Thoracic aorta (tissue), 2 donors: Measurements from ENCODE around the gene DLX2. TPM values are rescaled to one million over a fixed set of nuclear protein-coding genes. Genes with fewer than 3 reads are reported as not detected.

Source experiments
- ATAC-seq: fragments of 150-250 bp; one replicate; pipeline ENCODE4 v1.8.0; 2017; ENCODE audit warnings: low read depth; ENCODE audit not compliant: insufficient number of reproducible peaks, low FRiP score
- DNase-seq: peaks from one replicate; pipeline ENCODE4 v3.0.0-alpha.2; 2020; ENCODE audit warnings: low spot score
- H3K27ac ChIP-seq, 2 donors: fragments of 200-600 bp; sonication (generic); 1 replicate in 1 of 2; 2 replicates in 1 of 2; pipeline ENCODE4 v1.5.1; 2016; ENCODE audit warnings: mild to moderate bottlenecking in 2 of 2, moderate library complexity in 2 of 2
- H3K27me3 ChIP-seq: fragments of 200-600 bp; sonication (generic); replicated peaks from 2 replicates; pipeline ENCODE4 v1.6.0; 2016; ENCODE audit warnings: mild to moderate bottlenecking; ENCODE audit not compliant: insufficient read depth
- H3K36me3 ChIP-seq: fragments of 200-600 bp; sonication (generic); one replicate; pipeline ENCODE4 v1.5.1; 2016
- H3K4me1 ChIP-seq, 2 donors: fragments of 200-600 bp; sonication (generic); 1 replicate in 1 of 2; 2 replicates in 1 of 2; pipeline versions ENCODE4 v1.5.1 to v1.6.0; 2016; ENCODE audit warnings: low read depth in 2 of 2, mild to moderate bottlenecking in 1 of 2; ENCODE audit not compliant: control insufficient read depth in 1 of 2
- H3K4me3 ChIP-seq: fragments of 200-600 bp; sonication (generic); 2 replicates; pipeline ENCODE4 v1.5.1; 2016; ENCODE audit warnings: mild to moderate bottlenecking
- H3K9me3 ChIP-seq: fragments of 200-600 bp; sonication (generic); 2 replicates; pipeline ENCODE4 v1.5.1; 2016
- total RNA-seq, 2 donors: library from RNA; depleted of rRNA; stranded (reverse); fragments of >200 nt; gene quantifications; one replicate each; pipeline versions ENCODE4 v1.1.0 to v1.2.3, GENCODE V29; 2016
- TF ChIP-seq, protein P1 (sequence below): fragments of 200-600 bp; sonication (generic); IDR thresholded peaks from one replicate; pipeline ENCODE4 v1.5.1; 2019; ENCODE audit warnings: antibody characterized with exemption

DLX2 gene
- total RNA-seq, 2 donors from 2014 or later = 1.6 TPM; not detected in 1

DNA sequence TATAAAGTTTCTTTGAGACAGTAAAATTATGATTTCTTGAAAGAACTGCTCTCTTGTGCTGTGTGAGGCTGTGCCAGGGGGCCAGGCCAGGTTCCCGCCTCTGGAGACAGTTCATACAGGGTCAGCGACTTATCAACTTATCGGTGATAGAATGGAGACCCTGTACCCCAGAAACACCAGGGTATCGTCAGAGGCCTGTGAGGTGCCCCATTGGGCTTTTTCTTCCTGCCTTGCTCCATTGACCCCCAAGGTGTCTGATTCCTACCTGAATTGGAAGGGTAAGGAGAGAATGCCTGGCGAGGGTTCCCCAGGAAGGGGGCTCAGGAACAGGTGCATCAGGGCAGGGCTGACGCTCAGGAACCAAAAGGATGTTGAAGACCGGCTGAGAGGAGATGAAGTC lies 13.1 kb downstream of the DLX2 start:
- peaks cover 86% of the 10 kb centered on the region for H3K27me3 ChIP-seq
- DNase-seq = no peak
- TF ChIP-seq, protein P1, sequence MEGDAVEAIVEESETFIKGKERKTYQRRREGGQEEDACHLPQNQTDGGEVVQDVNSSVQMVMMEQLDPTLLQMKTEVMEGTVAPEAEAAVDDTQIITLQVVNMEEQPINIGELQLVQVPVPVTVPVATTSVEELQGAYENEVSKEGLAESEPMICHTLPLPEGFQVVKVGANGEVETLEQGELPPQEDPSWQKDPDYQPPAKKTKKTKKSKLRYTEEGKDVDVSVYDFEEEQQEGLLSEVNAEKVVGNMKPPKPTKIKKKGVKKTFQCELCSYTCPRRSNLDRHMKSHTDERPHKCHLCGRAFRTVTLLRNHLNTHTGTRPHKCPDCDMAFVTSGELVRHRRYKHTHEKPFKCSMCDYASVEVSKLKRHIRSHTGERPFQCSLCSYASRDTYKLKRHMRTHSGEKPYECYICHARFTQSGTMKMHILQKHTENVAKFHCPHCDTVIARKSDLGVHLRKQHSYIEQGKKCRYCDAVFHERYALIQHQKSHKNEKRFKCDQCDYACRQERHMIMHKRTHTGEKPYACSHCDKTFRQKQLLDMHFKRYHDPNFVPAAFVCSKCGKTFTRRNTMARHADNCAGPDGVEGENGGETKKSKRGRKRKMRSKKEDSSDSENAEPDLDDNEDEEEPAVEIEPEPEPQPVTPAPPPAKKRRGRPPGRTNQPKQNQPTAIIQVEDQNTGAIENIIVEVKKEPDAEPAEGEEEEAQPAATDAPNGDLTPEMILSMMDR = no peak
- H3K27ac ChIP-seq = no peak overlapping the region
- no peak overlapping the region for H3K4me3 ChIP-seq
- H3K9me3 ChIP-seq = no peaks in the 10 kb centered on the region
- peaks cover 8 to 33% of the 10 kb centered on the region in 2 donors for H3K4me1 ChIP-seq
- no peaks in the 10 kb centered on the region for H3K36me3 ChIP-seq
- ATAC-seq = no peak

DNA sequence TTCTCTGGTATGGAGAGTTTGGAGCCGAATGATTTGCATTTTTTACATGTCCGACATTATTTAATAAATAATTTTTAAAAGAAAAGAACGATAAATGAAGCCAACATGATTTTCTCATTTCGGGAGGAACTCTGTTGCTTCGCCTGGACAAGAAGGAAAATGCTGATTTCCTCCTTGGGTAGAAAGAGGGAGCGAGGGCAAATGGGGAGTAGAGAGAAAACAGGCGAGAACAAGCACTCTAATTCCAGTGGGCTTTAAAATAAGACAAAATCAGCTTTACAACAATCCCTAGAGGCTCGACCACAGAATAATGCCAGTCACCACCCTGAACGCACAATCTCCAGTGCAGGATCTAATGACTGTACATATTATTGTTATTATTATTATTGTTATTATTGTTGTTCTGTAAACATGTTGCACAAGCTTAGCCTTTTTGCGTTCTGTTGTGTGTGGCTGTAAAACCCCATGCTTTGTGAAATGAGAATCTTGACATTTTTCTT lies 13.6 kb downstream of the DLX2 start:
- DNase-seq (no peak), ATAC-seq (no peak)
- TF ChIP-seq, protein P1 = no peak
- no peaks in the 10 kb centered on the region for H3K9me3 ChIP-seq
- H3K27ac ChIP-seq = no peak overlapping the region
- peaks cover 13 to 33% of the 10 kb centered on the region in 2 donors for H3K4me1 ChIP-seq
- H3K36me3 ChIP-seq = no peaks in the 10 kb centered on the region
- peaks cover 91% of the 10 kb centered on the region for H3K27me3 ChIP-seq
- H3K4me3 ChIP-seq = no peak overlapping the region

DNA sequence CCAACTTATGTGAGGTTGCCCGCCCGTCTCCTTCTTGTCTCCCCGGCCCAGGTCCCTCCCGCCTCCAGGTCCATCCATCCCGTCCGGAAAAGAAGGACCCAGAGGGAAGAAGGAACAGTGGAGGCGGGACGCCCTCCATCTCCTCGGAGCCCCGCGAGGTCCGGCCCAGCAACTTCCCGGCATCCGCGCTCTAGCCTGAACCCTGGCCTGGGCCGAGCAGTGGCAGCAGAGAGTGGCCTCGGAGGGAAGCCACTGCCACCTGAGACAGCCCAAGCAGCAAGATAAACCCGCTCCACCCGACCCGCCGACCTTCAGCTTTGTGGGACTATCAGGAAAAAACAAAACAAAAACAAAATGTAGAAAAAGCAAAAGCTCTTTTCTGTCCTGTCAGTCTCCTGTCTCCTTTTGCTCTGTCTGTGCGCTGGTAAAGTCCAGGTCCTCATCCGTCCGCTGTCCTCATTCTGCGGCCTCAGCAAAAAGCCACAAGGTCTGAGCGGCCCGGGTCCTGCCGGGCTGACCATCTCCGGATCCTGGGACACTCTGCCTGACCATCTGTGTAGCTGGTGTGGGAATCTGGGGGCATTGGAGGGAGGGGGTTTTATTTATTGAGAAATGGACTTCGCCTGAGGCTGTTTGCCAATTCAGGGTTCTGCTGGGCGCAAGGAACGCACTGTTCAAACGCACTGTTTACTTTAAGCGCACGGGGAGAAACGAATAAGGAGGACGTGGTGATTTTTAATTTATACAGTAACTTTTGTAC lies 14.3 kb downstream of the DLX2 start:
- DNase-seq = no peak
- peaks cover 13 to 34% of the 10 kb centered on the region in 2 donors for H3K4me1 ChIP-seq

DNA sequence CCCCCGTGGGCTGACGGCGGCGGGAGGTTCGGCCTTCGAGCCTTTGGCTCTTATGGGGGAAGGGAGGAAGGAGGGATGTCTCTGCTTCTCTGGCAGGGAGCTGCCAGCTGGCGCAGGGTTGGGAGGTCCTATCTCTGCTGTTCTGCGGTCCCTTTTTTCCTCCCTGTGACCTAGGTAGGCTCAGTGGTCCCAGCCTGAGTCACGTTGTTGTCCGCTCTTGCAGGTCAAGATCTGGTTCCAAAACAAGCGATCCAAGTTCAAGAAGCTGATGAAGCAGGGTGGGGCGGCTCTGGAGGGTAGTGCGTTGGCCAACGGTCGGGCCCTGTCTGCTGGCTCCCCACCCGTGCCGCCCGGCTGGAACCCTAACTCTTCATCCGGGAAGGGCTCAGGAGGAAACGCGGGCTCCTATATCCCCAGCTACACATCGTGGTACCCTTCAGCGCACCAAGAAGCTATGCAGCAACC lies 14.9 kb downstream of the DLX2 start:
- TF ChIP-seq, protein P1 = no peak
- no peaks in the 10 kb centered on the region for H3K9me3 ChIP-seq
- H3K4me3 ChIP-seq = no peak overlapping the region
- peaks cover 13 to 34% of the 10 kb centered on the region in 2 donors for H3K4me1 ChIP-seq
- no peak for DNase-seq
- ATAC-seq = no peak
- H3K27me3 ChIP-seq = peaks cover 93% of the 10 kb centered on the region
- H3K27ac ChIP-seq = peak overlapping the region in 1 of 2 donors; percentile 33
- H3K36me3 ChIP-seq = no peaks in the 10 kb centered on the region

More for the DNA sequence above, 14.3 kb downstream of the DLX2 start:
- Histone ChIP-seq H3K4me3 (no peak overlapping the region), H3K27ac (no peak overlapping the region), H3K27me3 (peaks cover 91% of the 10 kb centered on the region), H3K36me3 (no peaks in the 10 kb centered on the region), H3K9me3 (no peaks in the 10 kb centered on the region)
- TF ChIP-seq, protein P1 = no peak
- ATAC-seq = no peak

DNA sequence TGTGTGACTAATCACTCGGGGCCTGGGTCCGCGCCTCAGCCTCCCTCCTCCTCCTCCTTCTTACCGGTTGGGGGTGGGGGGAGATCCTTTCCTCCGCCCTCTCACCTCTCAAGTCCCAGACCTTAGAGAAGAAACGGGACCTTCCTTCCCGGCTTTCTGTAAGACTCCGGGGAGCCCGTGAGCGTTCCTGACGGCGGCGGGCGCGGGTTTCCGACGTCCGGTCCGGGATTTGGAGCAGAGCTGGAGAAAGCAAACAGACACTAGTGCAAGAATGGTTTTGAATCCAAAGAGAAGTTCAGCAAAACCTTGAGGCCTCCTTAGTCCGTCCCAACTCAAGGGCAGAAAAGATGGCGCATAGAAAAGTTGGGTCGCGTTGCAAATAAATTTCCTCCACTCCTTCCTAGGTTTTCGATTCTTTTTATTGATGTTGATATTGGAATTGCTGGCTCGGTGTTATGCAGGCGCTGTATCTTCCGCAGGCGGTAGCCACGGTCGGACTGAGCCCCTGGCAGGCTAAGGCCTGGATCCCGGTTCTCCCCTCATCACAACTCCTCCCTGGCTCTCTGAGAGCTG lies 15.4 kb downstream of the DLX2 start:
- Histone ChIP-seq H3K4me3 (no peak overlapping the region), H3K36me3 (no peaks in the 10 kb centered on the region), H3K27me3 (peaks cover 93% of the 10 kb centered on the region), H3K27ac (peak overlapping the region in 1 of 2 donors; percentile 33), H3K9me3 (no peaks in the 10 kb centered on the region), H3K4me1 (peaks cover 13 to 38% of the 10 kb centered on the region in 2 donors)
- DNase-seq = no peak
- ATAC-seq = no peak
- TF ChIP-seq, protein P1 = no peak
